Fibroblast of lung (primary cell): ENCODE measurements around the gene PFKFB3. TPM values are rescaled to one million over a fixed set of nuclear protein-coding genes. Genes with fewer than 3 reads are reported as not detected.

Experiments used
- DNase-seq, 2 donors: peaks; one replicate each; pipeline versions ENCODE4 v3.0.0 to v3.0.0-alpha.2; 2010; ENCODE audit warnings: low read depth in 2 of 2
- H2AFZ ChIP-seq: 2 replicates; pipeline ENCODE4 v1.5.1; 2012; ENCODE audit warnings: low read length, control low read depth, inconsistent platforms
- H3K27ac ChIP-seq: 2 replicates; pipeline ENCODE4 v1.5.1; 2011; ENCODE audit warnings: low read length, control low read depth; ENCODE audit not compliant: insufficient read depth
- H3K27me3 ChIP-seq: 2 replicates; pipeline ENCODE4 v1.5.1; 2011; ENCODE audit warnings: mild to moderate bottlenecking, low read length; ENCODE audit not compliant: control insufficient read depth, insufficient read depth
- H3K36me3 ChIP-seq: 2 replicates; pipeline ENCODE4 v1.5.1; 2011; ENCODE audit warnings: low read length; ENCODE audit not compliant: control insufficient read depth, insufficient read depth
- H3K4me1 ChIP-seq: 2 replicates; pipeline ENCODE4 v1.5.1; 2011; ENCODE audit warnings: low read length; ENCODE audit not compliant: control insufficient read depth, insufficient read depth; ENCODE audit errors: extremely low read depth
- H3K4me2 ChIP-seq: 2 replicates; pipeline ENCODE4 v1.5.1; 2011; ENCODE audit warnings: low read length, control low read depth; ENCODE audit not compliant: insufficient read depth; ENCODE audit errors: extremely low read depth
- H3K4me3 ChIP-seq, 4 experiments: fragments of 200-600 bp in 1 of 4; sonication (generic) in 1 of 4; replicated peaks in 1 of 4; 2 replicates each; pipeline ENCODE4 v1.5.1; 2011 to 2016; ENCODE audit warnings: low read length in 4 of 4, low read depth in 3 of 4, mild to moderate bottlenecking in 3 of 4, control low read depth in 2 of 4, inconsistent platforms in 1 of 4, mixed read lengths in 1 of 4; ENCODE audit not compliant: insufficient read depth in 1 of 4; ENCODE audit errors: control extremely low read depth in 1 of 4
- H3K79me2 ChIP-seq: 2 replicates; pipeline ENCODE4 v1.5.1; 2012; ENCODE audit warnings: mild to moderate bottlenecking, low read length, inconsistent platforms; ENCODE audit not compliant: control insufficient read depth, insufficient read depth
- H3K9ac ChIP-seq: 2 replicates; pipeline ENCODE4 v1.5.1; 2011; ENCODE audit warnings: mild to moderate bottlenecking, low read length, control low read depth; ENCODE audit not compliant: insufficient read depth
- H3K9me3 ChIP-seq: 2 replicates; pipeline ENCODE4 v1.5.1; 2012; ENCODE audit warnings: low read depth, low read length; ENCODE audit not compliant: control insufficient read depth, insufficient read depth
- H4K20me1 ChIP-seq: 2 replicates; pipeline ENCODE4 v1.5.1; 2011; ENCODE audit warnings: low read length; ENCODE audit not compliant: control insufficient read depth, insufficient read depth; ENCODE audit errors: extremely low read depth
- EZH2 ChIP-seq: IDR thresholded peaks from 2 replicates; pipeline ENCODE4 v1.5.1; 2012; ENCODE audit warnings: low read length, control low read depth, mild to moderate bottlenecking; ENCODE audit errors: missing control alignments
- polyA plus RNA-seq, 2 donors: library from polyadenylated mRNA; depleted of rRNA in 1 of 2; stranded (reverse) in 1 of 2; unstranded in 1 of 2; fragments of >200 nt; gene quantifications; 2 replicates each; pipeline ENCODE4 v1.2.1, GENCODE V29; 2011 to 2012; ENCODE audit warnings: missing spikeins in 1 of 2
- total RNA-seq: library from RNA; depleted of rRNA; stranded (reverse); fragments of >200 nt; gene quantifications from 2 replicates; pipeline ENCODE4 v1.2.1, GENCODE V29; 2014
- TF ChIP-seq, protein P1 (sequence below), 2 donors: IDR thresholded peaks in 1 of 2; conservative IDR thresholded peaks in 1 of 2; 1 replicate in 1 of 2; 2 replicates in 1 of 2; pipeline ENCODE4 v1.5.1; 2011 to 2012; ENCODE audit warnings: low read length in 2 of 2, control low read depth in 1 of 2, inconsistent platforms in 1 of 2, low read depth in 1 of 2, mild to moderate bottlenecking in 1 of 2

PFKFB3 gene
- total and polyA plus RNA-seq, 2 donors (not counting 1 experiment from before 2014, with no cell fraction given): 14.2 to 25.8 TPM

DNA sequence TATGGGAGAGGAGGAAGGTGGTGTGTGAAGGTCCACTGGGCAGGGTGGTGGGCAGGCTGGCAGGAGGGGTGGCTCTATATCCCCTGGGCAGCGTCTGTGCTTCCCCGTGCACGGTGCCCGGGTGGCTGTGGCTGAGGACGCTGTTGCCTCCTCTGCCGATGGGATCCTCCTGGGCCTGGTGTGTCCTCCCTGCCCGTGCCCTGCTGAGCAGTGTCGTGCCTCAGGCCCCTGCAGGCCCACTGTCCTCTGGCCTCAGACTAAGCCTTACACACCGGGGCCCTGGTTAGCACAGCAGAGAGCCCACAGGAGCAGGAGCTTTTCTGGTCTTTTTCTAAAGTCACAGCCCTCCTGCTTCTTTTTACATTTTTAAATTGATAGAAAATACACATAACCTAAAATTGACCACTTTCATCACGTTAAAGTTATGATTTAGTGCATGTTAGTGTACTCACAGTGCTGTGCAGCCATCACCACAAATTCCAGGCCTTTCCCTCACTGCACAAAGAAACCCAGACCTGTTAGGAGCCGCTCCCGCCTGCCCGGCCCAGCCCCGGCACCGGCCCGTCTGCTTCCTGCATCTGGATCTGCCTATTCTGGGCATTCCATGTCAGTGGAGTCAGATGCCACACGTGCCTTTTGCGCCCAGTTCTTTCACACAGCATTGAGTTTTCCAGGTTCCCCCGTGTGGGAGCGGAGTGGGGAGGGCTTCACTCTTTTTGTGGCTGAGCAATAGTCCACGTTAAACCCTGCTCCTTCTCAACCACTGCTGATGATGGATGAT, 19.4 kb downstream of the PFKFB3 start:
- Histone ChIP-seq H3K27me3 (no peaks in the 10 kb centered on the region), H2AFZ (no peak overlapping the region), H4K20me1 (no peaks in the 10 kb centered on the region), H3K36me3 (peaks cover 38% of the 10 kb centered on the region), H3K79me2 (no peaks in the 10 kb centered on the region), H3K4me3 (no peak overlapping the region), H3K9me3 (no peaks in the 10 kb centered on the region), H3K4me2 (no peak overlapping the region), H3K27ac (no peak overlapping the region), H3K9ac (no peak overlapping the region), H3K4me1 (peaks cover 2% of the 10 kb centered on the region)
- DNase-seq: peak in 1 of 2 donors; percentile 63
- TF ChIP-seq EZH2: no peak
- TF ChIP-seq, protein P1, sequence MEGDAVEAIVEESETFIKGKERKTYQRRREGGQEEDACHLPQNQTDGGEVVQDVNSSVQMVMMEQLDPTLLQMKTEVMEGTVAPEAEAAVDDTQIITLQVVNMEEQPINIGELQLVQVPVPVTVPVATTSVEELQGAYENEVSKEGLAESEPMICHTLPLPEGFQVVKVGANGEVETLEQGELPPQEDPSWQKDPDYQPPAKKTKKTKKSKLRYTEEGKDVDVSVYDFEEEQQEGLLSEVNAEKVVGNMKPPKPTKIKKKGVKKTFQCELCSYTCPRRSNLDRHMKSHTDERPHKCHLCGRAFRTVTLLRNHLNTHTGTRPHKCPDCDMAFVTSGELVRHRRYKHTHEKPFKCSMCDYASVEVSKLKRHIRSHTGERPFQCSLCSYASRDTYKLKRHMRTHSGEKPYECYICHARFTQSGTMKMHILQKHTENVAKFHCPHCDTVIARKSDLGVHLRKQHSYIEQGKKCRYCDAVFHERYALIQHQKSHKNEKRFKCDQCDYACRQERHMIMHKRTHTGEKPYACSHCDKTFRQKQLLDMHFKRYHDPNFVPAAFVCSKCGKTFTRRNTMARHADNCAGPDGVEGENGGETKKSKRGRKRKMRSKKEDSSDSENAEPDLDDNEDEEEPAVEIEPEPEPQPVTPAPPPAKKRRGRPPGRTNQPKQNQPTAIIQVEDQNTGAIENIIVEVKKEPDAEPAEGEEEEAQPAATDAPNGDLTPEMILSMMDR (conservative IDR thresholded peaks at IDR 0.05 in 1 of 2, IDR thresholded peaks at IDR 0.05 in 1 of 2; ENCODE audit: low read depth in 1 of 2, low read length in 2 of 2): no peak

DNA sequence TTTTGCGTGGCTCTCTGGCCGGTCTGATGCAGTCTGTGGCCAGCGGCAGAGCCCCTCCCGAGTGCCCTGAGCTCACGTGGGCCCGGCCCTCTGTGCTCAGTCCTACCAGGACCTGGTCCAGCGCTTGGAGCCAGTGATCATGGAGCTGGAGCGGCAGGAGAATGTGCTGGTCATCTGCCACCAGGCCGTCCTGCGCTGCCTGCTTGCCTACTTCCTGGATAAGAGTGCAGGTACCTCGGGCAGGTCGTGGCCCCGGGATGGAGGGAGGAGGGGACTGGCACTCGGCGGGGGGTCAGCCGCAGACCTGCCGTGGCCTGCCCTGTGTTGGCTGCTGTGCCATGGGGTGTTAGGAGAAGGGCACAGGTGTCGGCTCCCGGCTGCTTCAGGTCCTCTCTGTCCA, 20.0 kb downstream of the PFKFB3 start:
- peaks cover 38% of the 10 kb centered on the region for H3K36me3 ChIP-seq

DNA sequence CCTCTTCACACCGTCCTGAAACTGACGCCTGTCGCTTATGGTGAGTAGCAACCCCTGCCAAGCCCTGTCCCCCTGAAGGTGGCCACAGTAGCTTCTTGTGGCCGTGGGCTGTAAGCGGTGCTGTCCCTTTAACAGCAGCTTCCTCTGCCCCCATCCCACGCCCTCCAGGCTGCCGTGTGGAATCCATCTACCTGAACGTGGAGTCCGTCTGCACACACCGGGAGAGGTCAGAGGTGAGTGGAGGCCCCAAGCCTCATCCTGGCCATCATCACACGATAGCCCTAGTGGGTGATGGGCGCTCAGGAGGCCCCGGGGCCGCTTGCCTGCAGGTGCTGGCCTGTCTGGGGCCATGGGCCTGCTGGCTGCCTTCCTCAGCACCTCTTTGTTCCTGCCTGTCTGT, 21.2 kb downstream of the PFKFB3 start:
- peaks cover 35% of the 10 kb centered on the region for H3K36me3 ChIP-seq
- H3K9me3 ChIP-seq: no peaks in the 10 kb centered on the region
- TF ChIP-seq, protein P1 (conservative IDR thresholded peaks at IDR 0.05 in 1 of 2, IDR thresholded peaks at IDR 0.05 in 1 of 2; ENCODE audit: low read depth in 1 of 2, low read length in 2 of 2): no peak
- TF ChIP-seq EZH2: no peak
- no peak overlapping the region for H3K4me3 ChIP-seq
- no peaks in the 10 kb centered on the region for H4K20me1 ChIP-seq
- H3K4me1 ChIP-seq: peaks cover 2% of the 10 kb centered on the region
- H3K79me2 ChIP-seq: no peaks in the 10 kb centered on the region
- H3K27me3 ChIP-seq: no peaks in the 10 kb centered on the region
- H2AFZ ChIP-seq: no peak overlapping the region
- H3K4me2 ChIP-seq: no peak overlapping the region
- DNase-seq: no peak
- H3K27ac ChIP-seq: no peak overlapping the region
- H3K9ac ChIP-seq: no peak overlapping the region

More for the DNA sequence above, 20.0 kb downstream of the PFKFB3 start:
- Histone ChIP-seq H2AFZ (no peak overlapping the region), H3K27ac (no peak overlapping the region), H3K79me2 (no peaks in the 10 kb centered on the region), H3K4me3 (no peak overlapping the region), H3K4me2 (no peak overlapping the region), H3K9me3 (no peaks in the 10 kb centered on the region), H3K27me3 (no peaks in the 10 kb centered on the region), H3K4me1 (peaks cover 2% of the 10 kb centered on the region), H4K20me1 (no peaks in the 10 kb centered on the region), H3K9ac (no peak overlapping the region)
- DNase-seq: no peak
- no peak for TF ChIP-seq EZH2
- TF ChIP-seq, protein P1 (conservative IDR thresholded peaks at IDR 0.05 in 1 of 2, IDR thresholded peaks at IDR 0.05 in 1 of 2; ENCODE audit: low read depth in 1 of 2, low read length in 2 of 2): no peak
